ENCODE data around the gene PRR15. TPM values are rescaled to one million over a fixed set of nuclear protein-coding genes. Genes with fewer than 3 reads are reported as not detected.

Gene PRR15
- total and polyA plus RNA-seq, 2 of the 8 experiments (the other 6 are each of a cell fraction or from before 2014, with no cell fraction given) = 4.9 to 7.9 TPM

DNA sequence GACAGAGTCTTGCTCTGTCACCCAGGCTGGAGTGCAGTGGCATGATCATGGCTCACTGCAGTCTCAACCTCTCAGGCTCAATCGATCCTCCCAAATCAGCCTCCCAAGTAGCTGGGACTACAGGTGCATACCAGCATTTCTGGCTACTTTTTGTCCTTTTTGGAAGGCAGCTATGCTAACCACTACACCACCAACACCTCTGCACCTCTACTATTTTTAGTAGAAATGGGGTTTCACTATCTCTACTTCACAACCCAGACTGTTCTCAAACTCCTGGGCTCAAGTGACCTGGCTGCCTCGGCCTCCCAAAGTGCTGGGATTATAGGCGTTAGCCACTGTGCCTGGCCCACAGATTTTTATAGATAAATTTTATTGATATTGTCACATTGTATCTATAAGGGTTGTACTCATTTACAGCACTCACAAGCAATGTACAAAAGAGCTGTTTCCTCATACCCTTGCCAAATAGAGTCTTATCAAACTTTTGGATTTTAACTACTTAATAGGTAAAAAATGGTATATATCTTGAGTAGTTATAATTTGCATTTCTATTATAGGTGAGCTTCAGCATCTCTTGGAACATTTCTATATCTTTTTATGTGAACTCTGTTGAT is 23.7 kb downstream of the PRR15 start:
- ChIA-PET POLR2A (ENCODE audit: partially characterized antibody) (interaction anchor here (1.0 kb wide), 1 partner anchor 84 kb away, joined by 3 read pairs; no protein-coding TSS in a partner anchor), CTCF (ENCODE audit: partially characterized antibody) (interaction anchor here (0.9 to 3.2 kb wide), 2 partner anchors 12 to 23 kb away, joined by 3 to 19 read pairs; no protein-coding TSS in a partner anchor)
- Histone ChIP-seq H3K14ac (ENCODE audit: insufficient read length) (no peak overlapping the region), H3K56ac (replicated peaks; ENCODE audit: insufficient read length, low read depth, low read length) (no peak overlapping the region), H3K36me3 (ENCODE audit: control insufficient read depth in 2 of 4, insufficient read depth in 4 of 4, low read length in 3 of 4) (no peaks in the 10 kb centered on the region), H3K4me2 (ENCODE audit: insufficient read depth in 1 of 2, low read depth in 2 of 2, low read length in 2 of 2) (no peak overlapping the region), H3K27ac (ENCODE audit: low read depth, low read length) (no peak overlapping the region), H3K9me3 (ENCODE audit: insufficient read depth in 2 of 2, low read depth in 1 of 2, low read length in 1 of 2) (no peaks in the 10 kb centered on the region), H2BK20ac (ENCODE audit: low read length) (no peak overlapping the region), H4K20me1 (replicated peaks in 1 of 2; ENCODE audit: control insufficient read depth in 1 of 2, insufficient read depth in 2 of 2, low read length in 2 of 2) (no peaks in the 10 kb centered on the region), H2AK5ac (ENCODE audit: low read depth, low read length) (no peak overlapping the region), H2BK12ac (ENCODE audit: low read depth, low read length) (no peak overlapping the region), H2BK120ac (replicated peaks; ENCODE audit: low read depth, low read length) (no peak overlapping the region), H3K4me1 (replicated peaks in 1 of 4; ENCODE audit: control insufficient read depth in 3 of 4, insufficient read depth in 4 of 4, low read length in 3 of 4) (no peaks in the 10 kb centered on the region), H2BK5ac (ENCODE audit: low read depth, low read length) (no peak overlapping the region), H3K27me3 (replicated peaks in 1 of 4; ENCODE audit: control insufficient read depth in 3 of 4, extremely low read depth in 1 of 4, insufficient read depth in 3 of 4, low read length in 3 of 4) (no peaks in the 10 kb centered on the region), H4K91ac (replicated peaks; ENCODE audit: insufficient read length, low read length) (no peak overlapping the region), H3K79me2 (ENCODE audit: control insufficient read depth in 1 of 2, insufficient read depth in 2 of 2, low read length in 2 of 2) (no peaks in the 10 kb centered on the region), H4K8ac (ENCODE audit: extremely low read depth, insufficient read depth, low read length) (no peak overlapping the region), H3K79me1 (ENCODE audit: low read depth, low read length) (no peaks in the 10 kb centered on the region), H3K4me3 (ENCODE audit: extremely low read depth in 1 of 4, insufficient read depth in 2 of 4, low read depth in 3 of 4, low read length in 4 of 4) (no peak overlapping the region), H3K23me2 (ENCODE audit: low read depth, low read length) (no peaks in the 10 kb centered on the region), H3K9ac (replicated peaks in 1 of 4; ENCODE audit: extremely low read depth in 1 of 4, low read depth in 3 of 4, low read length in 3 of 4) (no peak overlapping the region), H3K18ac (ENCODE audit: extremely low read depth, low read length) (no peak overlapping the region), H3K4ac (replicated peaks; ENCODE audit: insufficient read length, low read depth, low read length) (no peak overlapping the region), H4K5ac (ENCODE audit: insufficient read length, low read depth, low read length) (no peak overlapping the region), H2AFZ (ENCODE audit: low read length) (no peak overlapping the region), H2BK15ac (ENCODE audit: low read length) (no peak overlapping the region), H3K23ac (ENCODE audit: insufficient read length) (no peak overlapping the region)
- WGBS, 2 experiments (ENCODE audit: extremely low coverage in 1 of 2, insufficient coverage in 1 of 2, insufficient read length in 1 of 2, insufficient replicate concordance in 2 of 2, low coverage in 1 of 2, low lambda C conversion rate in 2 of 2, missing lambda C conversion rate in 1 of 2) = 60% methylated on average over 3 of the region's 3 CpGs; no CpG with 5 or more reads in 1 of the 2 experiments
- DNase-seq (ENCODE audit: low read depth in 1 of 2, low spot score in 2 of 2) (no peak), FAIRE-seq (no peak)
- TF ChIP-seq POU5F1 (IDR thresholded peaks at IDR 0.05; ENCODE audit: low read depth, low read length) (no peak), SRF (IDR thresholded peaks at IDR 0.05; ENCODE audit: low read depth, low read length) (no peak), GABPA (IDR thresholded peaks at IDR 0.05; ENCODE audit: borderline replicate concordance, insufficient read depth, low read length) (no peak), SP2 (IDR thresholded peaks at IDR 0.05; ENCODE audit: low read length) (no peak), BACH1 (IDR thresholded peaks at IDR 0.05; ENCODE audit: low read length) (no peak), BRCA1 (IDR thresholded peaks at IDR 0.05; ENCODE audit: low read depth, low read length) (no peak), TBP (IDR thresholded peaks at IDR 0.05; ENCODE audit: low read depth, low read length) (no peak), CHD2 (IDR thresholded peaks at IDR 0.05; ENCODE audit: low read length) (no peak), SIX5 (IDR thresholded peaks at IDR 0.05; ENCODE audit: low read depth, low read length) (no peak), EGR1 (IDR thresholded peaks at IDR 0.05; ENCODE audit: borderline replicate concordance, low read depth, low read length) (no peak), YY1 (IDR thresholded peaks at IDR 0.05; ENCODE audit: low read depth, low read length) (no peak)
- TF ChIP-seq, protein P1, sequence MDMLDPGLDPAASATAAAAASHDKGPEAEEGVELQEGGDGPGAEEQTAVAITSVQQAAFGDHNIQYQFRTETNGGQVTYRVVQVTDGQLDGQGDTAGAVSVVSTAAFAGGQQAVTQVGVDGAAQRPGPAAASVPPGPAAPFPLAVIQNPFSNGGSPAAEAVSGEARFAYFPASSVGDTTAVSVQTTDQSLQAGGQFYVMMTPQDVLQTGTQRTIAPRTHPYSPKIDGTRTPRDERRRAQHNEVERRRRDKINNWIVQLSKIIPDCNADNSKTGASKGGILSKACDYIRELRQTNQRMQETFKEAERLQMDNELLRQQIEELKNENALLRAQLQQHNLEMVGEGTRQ (IDR thresholded peaks at IDR 0.05; ENCODE audit: low read length) = no peak

Data from H1 (cell line).